GM19238 (cell line): ENCODE data around the gene CHRNA4.

Experiments used
- DNase-seq: peaks from one replicate; pipeline ENCODE4 v3.0.0; 2011; ENCODE audit warnings: low spot score; ENCODE audit not compliant: insufficient read length

Gene CHRNA4

GRCh38 chr20:63377951-63378381 lies 16.8 kb upstream of the CHRNA4 start:
- no peak for DNase-seq

- no peak for DNase-seq
Measured at GRCh38 chr20:63377256-63377941, 16.2 kb upstream of the CHRNA4 start.

- DNase-seq = no peak
Measured at GRCh38 chr20:63376283-63377250, 15.4 kb upstream of the CHRNA4 start.

GRCh38 chr20:63375438-63375837 lies 14.3 kb upstream of the CHRNA4 start:
- DNase-seq = no peak

- no peak for DNase-seq
Measured at GRCh38 chr20:63374504-63374903, 13.4 kb upstream of the CHRNA4 start.

GRCh38 chr20:63373996-63374395 lies 12.8 kb upstream of the CHRNA4 start:
- DNase-seq = no peak

GRCh38 chr20:63372971-63373885 lies 12.1 kb upstream of the CHRNA4 start:
- DNase-seq = no peak

GRCh38 chr20:63371291-63371865 lies 10.2 kb upstream of the CHRNA4 start:
- DNase-seq = no peak

GRCh38 chr20:63370618-63371187 lies 9.6 kb upstream of the CHRNA4 start:
- DNase-seq = no peak

GRCh38 chr20:63369724-63370617 lies 8.8 kb upstream of the CHRNA4 start:
- DNase-seq = no peak

GRCh38 chr20:63369024-63369530 lies 7.9 kb upstream of the CHRNA4 start:
- DNase-seq = no peak

- DNase-seq = no peak
Measured at GRCh38 chr20:63368151-63368550, 7.0 kb upstream of the CHRNA4 start.

GRCh38 chr20:63367446-63368055 lies 6.4 kb upstream of the CHRNA4 start:
- DNase-seq = no peak

- DNase-seq = no peak
Measured at GRCh38 chr20:63366390-63367365, 5.5 kb upstream of the CHRNA4 start.

- DNase-seq = no peak
Measured at GRCh38 chr20:63365601-63366389, 4.6 kb upstream of the CHRNA4 start.

GRCh38 chr20:63364801-63365585 lies 3.8 kb upstream of the CHRNA4 start:
- DNase-seq = no peak
